ENCODE measurements around the gene IFNA21.

DNA sequence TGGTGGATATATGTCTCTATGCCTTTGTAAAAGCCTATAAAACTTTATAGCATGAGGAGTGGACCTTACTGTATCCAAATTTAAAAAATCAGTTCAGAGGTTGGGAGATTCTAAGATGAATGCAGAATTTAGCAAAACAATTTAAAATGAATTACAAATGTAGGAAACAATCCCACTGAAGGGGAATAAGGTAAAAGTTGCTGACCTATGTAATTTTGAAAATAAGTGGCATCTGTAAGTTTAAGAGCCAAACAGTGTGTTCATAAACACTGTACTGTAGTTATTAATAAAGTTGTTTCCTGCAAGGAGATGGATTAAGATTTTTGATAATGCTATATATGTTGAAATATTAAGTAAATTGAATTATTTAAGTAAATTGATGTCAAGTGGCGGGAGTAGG is 29.4 kb downstream of the IFNA21 start:
- no peak for TF ChIP-seq POLR2A (IDR thresholded peaks at IDR 0.05)
- TF ChIP-seq, protein P1, sequence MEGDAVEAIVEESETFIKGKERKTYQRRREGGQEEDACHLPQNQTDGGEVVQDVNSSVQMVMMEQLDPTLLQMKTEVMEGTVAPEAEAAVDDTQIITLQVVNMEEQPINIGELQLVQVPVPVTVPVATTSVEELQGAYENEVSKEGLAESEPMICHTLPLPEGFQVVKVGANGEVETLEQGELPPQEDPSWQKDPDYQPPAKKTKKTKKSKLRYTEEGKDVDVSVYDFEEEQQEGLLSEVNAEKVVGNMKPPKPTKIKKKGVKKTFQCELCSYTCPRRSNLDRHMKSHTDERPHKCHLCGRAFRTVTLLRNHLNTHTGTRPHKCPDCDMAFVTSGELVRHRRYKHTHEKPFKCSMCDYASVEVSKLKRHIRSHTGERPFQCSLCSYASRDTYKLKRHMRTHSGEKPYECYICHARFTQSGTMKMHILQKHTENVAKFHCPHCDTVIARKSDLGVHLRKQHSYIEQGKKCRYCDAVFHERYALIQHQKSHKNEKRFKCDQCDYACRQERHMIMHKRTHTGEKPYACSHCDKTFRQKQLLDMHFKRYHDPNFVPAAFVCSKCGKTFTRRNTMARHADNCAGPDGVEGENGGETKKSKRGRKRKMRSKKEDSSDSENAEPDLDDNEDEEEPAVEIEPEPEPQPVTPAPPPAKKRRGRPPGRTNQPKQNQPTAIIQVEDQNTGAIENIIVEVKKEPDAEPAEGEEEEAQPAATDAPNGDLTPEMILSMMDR (IDR thresholded peaks at IDR 0.05), result no peak

All from tibial nerve (tissue), 3 donors.